Neutrophil (primary cell): ENCODE data around the gene DNAJB12.
A peak's percentile ranks its signal among the peaks of the same experiment; 100 is the strongest.

Source experiments
- H3K27ac ChIP-seq: fragments of 200-600 bp; sonication (generic); 2 replicates; pipeline ENCODE4 v1.5.1; 2016; ENCODE audit warnings: mild to moderate bottlenecking, moderate library complexity
- H3K27me3 ChIP-seq: fragments of 200-600 bp; sonication (generic); 2 replicates; pipeline ENCODE4 v1.6.0; 2016; ENCODE audit warnings: mild to moderate bottlenecking
- H3K36me3 ChIP-seq: fragments of 200-600 bp; sonication (generic); 2 replicates; pipeline ENCODE4 v1.5.1; 2017
- H3K4me1 ChIP-seq, 2 experiments: fragments of 200-600 bp in 1 of 2; sonication (generic) in 1 of 2; 1 replicate in 1 of 2; 2 replicates in 1 of 2; pipeline versions ENCODE4 v1.5.1 to v1.6.1; 2013 to 2016; ENCODE audit warnings: low read depth in 1 of 2, low read length in 1 of 2, mild to moderate bottlenecking in 1 of 2, moderate library complexity in 1 of 2; ENCODE audit not compliant: control insufficient read depth in 1 of 2, insufficient read depth in 1 of 2
- H3K4me3 ChIP-seq, 2 experiments: fragments of 200-600 bp in 1 of 2; sonication (generic) in 1 of 2; 1 replicate in 1 of 2; 2 replicates in 1 of 2; pipeline ENCODE4 v1.5.1; 2013 to 2016; ENCODE audit warnings: low read depth in 1 of 2, low read length in 1 of 2, mild to moderate bottlenecking in 1 of 2, moderate library complexity in 1 of 2
- H3K9me3 ChIP-seq: fragments of 200-600 bp; sonication (generic); 2 replicates; pipeline ENCODE4 v1.5.1; 2016
- CTCF ChIP-seq: fragments of 200-600 bp; sonication (generic); IDR thresholded peaks from 2 replicates; pipeline ENCODE4 v1.5.1; 2016; ENCODE audit warnings: antibody characterized with exemption

Gene DNAJB12

DNA sequence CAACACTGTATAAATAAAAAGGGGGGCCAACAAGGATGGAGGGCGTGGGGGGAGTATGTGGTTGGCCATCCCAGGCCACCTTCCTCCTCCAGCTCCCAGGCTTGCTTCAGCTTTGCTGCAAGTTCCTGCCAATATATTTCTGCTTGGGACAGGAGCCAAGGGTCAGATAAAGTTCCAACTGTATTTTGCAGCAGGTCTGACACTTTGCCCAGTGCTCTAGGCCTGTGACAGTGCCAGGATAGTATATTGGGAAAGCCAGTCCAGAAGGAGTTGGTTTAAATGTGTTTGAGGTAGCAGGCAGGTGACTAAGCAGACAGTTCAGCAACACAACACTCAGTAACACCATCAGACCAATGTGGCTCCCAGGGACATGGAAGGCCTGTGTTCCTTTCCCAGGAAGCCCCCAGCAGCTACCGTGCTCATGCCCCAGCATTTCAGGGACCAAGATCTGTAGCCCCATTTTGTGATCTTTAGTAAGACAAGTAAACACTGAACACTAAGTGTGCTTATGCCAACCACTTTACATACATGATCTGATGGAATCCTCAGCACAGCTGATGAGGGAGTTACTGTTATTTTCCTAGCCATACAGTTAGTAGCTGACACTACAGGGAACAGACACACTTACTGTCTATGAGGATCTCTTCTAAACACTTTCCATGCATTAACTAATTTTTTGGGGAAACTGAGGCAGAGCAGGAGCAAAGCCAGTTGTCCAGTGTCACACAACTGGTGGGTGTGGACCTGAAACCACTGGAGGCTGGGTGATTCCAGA lies 38.9 kb downstream of the DNAJB12 start:
- peak overlapping the region; percentile 6 to 16 for H3K4me3 ChIP-seq
- no peaks in the 10 kb centered on the region for H3K36me3 ChIP-seq
- TF ChIP-seq CTCF, result no peak
- no peaks in the 10 kb centered on the region for H3K27me3 ChIP-seq
- H3K27ac ChIP-seq, result peak overlapping the region; percentile 99
- H3K4me1 ChIP-seq, result peaks cover 58 to 71% of the 10 kb centered on the region in 2 experiments
- H3K9me3 ChIP-seq, result no peaks in the 10 kb centered on the region

- Histone ChIP-seq H3K36me3 (no peaks in the 10 kb centered on the region), H3K27ac (peak overlapping the region; percentile 99), H3K9me3 (no peaks in the 10 kb centered on the region), H3K27me3 (no peaks in the 10 kb centered on the region), H3K4me1 (peaks cover 58 to 71% of the 10 kb centered on the region in 2 experiments), H3K4me3 (peak overlapping the region in 1 of 2 experiments; percentile 16)
- no peak for TF ChIP-seq CTCF
Measured at GRCh38 chr10:72315054-72315453, 39.7 kb downstream of the DNAJB12 start.

- Histone ChIP-seq H3K27ac (no peak overlapping the region), H3K9me3 (no peaks in the 10 kb centered on the region), H3K4me1 (peaks cover 62 to 71% of the 10 kb centered on the region in 2 experiments), H3K27me3 (no peaks in the 10 kb centered on the region), H3K4me3 (no peak overlapping the region), H3K36me3 (no peaks in the 10 kb centered on the region)
- no peak for TF ChIP-seq CTCF
Measured at GRCh38 chr10:72314263-72314662, 40.5 kb downstream of the DNAJB12 start.

DNA sequence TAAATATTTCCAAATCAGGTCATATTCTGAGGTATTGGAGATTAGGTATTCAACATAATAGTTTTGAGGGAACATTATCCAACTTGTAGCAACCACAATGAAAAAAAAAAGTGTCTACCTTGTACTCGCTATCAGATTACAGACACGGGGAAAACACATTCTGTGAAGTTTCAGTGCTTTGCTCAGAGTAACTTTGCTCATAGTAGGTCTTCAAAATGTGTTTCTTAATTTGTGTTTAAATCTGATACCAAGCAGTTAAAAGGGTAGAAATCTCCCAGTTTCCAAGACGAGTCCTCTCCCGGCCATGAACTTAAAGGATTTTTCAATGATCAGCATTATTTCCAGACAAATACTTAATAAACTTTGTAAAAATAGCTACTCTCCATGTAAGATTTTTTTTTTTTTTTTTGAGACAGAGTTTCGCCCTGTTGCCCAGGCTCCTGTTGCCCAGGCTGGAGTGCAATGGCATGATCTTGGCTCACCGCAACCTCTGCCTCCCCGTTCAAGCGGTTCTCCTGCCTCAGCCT lies 41.8 kb downstream of the DNAJB12 start:
- H3K36me3 ChIP-seq, result no peaks in the 10 kb centered on the region
- no peak overlapping the region for H3K4me3 ChIP-seq
- TF ChIP-seq CTCF, result no peak
- peaks cover 59 to 68% of the 10 kb centered on the region in 2 experiments for H3K4me1 ChIP-seq
- no peaks in the 10 kb centered on the region for H3K9me3 ChIP-seq
- no peak overlapping the region for H3K27ac ChIP-seq
- no peaks in the 10 kb centered on the region for H3K27me3 ChIP-seq

DNA sequence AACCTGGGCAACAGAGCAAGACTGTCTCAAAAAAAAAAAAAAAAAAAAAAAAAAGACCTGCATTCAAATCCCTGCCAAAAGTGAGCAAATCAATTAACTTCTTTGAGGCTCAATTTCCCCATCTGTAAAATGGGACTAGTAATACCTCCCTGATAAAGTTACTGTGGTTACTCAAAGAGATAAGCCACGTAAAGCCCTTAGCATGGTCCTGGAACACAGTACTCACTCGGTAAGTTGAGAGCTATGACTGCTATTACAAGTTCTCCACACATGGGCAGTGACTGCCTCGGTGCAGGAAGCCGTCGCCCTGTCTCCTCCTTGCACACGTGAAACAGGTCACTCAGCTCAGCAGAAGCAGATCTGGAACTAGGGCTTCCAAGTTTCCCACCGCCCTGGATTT lies 43.1 kb downstream of the DNAJB12 start:
- no peak for TF ChIP-seq CTCF
- Histone ChIP-seq H3K36me3 (no peaks in the 10 kb centered on the region), H3K27ac (no peak overlapping the region), H3K4me1 (peaks cover 47 to 55% of the 10 kb centered on the region in 2 experiments), H3K9me3 (no peaks in the 10 kb centered on the region), H3K4me3 (no peak overlapping the region), H3K27me3 (no peaks in the 10 kb centered on the region)
